GM19468 (cell line): Measurements from ENCODE around the gene UGT1A10.
"Not testable (repeated sequence)": the region's sequence is repeated elsewhere in the genome, so short reads cannot be mapped to it uniquely, and the experiment has no call there.

Experiments
- ATAC-seq: cut with Tn5 transposase; IDR thresholded peaks from one replicate; pipeline ENCODE4 v1.9.1; 2021; ENCODE audit warnings: mild to moderate bottlenecking, moderate library complexity, moderate number of reproducible peaks; ENCODE audit not compliant: unreplicated experiment; ENCODE audit errors: extremely low read depth

UGT1A10 gene

DNA sequence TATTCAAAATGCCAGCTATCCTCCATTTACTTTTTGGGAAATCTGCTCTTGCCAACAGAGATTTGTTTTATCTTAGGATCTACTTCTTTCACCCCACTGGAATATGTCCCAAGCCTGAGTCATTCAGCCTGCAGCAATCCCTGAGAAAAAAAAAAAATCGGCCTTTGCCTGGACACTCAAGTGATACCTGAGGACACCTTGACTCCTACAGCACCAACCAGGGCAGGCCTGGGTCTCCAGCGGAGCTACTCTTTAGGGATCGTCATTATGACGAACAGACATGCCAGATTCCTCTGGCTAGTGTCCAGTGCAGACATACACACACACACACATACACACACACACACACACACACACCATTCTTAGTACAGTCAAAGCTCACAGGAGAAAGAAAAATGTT, 54.2 kb downstream of the UGT1A10 start:
- ATAC-seq, result no peak

DNA sequence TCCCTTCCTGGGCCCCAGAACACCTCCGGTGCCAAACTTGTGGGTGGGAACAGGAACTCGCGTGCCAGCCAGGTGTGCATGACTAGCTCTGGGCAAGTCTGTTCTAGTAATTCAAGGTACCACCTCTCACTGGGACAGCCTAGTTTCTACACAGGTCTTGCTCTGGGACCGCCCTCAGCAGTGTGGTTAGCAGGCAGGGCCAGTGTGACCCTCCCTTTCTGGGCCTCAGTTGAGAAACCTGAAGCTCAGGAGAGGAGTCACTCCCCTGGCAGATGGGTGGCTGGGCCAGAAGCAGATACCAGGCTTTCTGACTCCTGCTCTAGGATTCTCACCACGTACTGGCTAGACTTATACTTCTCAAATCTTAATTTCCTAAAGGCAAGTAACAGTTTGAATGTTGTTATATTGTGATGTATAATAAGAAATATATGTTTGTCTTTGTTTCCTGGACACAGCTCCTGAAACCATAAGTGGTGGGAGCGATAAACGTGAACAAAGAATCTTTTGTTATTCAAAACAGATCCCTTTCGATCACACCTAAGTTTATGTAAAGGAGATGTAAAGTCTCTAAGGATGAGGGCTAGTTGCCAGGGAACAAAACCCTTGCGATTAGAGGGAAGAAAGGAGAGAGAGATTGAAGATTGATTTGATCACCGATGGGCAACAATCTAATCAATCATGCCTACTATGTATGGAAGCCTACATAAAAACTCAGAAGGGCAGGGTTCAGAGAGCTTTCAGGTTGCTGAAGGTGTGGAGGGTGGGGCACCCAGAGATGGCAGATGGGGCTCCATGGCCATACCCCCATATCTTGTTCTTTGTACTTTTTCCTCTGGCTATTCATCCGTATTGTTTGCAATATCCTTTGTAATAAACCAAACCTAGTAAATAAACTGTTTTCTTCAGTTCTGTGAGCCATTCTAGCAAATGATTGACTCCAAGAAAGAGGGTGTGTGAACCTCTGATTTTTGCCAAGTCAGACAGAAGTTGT, 55.5 kb downstream of the UGT1A10 start:
- ATAC-seq, result no peak

DNA sequence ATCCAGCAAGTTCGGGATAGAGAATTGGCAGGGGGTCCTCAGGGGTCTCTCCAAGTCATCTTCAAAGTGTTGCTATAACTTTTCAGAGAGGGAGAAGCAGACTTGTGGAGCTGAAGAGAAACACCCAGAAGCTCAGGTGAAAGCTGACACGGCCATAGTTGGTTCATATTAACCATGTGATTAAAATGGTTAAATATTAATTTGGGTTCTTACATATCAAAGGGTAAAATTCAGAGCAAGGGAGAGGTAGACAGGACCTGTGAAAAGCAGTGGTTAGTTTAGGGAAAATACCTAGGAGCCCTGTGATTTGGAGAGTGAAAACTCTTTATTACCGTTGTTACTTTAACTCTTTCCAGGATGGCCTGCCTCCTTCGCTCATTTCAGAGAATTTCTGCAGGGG, 56.4 kb downstream of the UGT1A10 start, which contains the start of gene UGT1A6:
Gene UGT1A6, plus strand, starts transcription at position 243 of the 400 bp plus-strand sequence. Its CDS starts 115 bp downstream, at position 358.
- no peak for ATAC-seq

DNA sequence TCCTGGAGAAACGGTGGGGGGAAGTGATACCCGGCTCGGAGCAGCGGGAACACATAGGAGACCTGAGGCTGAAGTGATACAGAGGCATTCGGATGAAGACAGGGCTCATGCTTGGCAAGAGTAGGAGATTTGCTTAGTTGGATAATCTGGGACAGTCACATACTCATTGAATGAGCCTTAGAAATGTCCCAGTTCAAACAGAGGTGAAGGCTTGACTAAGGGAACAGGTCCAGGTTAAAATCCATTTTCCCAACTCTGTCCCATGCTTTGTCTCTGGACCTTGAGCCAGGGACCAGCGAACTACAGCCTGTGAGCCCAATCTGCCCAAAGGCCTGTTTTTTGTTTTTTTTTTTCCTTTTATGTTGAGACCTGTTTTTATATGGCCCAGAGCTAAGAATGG, 57.7 kb downstream of the UGT1A10 start:
- ATAC-seq, result no peak

DNA sequence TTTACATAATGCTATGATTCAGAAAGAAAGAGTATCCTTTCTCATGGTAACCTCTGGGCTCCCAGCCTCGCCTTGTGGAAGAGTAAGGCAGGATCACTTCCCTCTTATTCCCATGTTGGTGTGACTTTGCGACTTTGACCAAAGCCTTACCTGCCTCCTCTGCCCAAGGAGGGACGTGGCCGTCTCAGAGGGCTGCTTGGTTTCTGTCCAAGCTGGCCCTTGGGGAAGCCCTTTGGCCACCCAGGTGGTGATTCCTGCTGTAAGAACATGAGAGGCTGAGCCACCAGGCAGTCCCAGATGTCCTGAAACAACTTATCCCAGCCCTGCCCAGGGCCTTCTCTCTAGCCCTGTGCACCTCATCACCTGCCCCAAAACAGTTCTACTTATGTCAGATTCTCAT, 62.5 kb downstream of the UGT1A10 start:
- ATAC-seq, result no peak

DNA sequence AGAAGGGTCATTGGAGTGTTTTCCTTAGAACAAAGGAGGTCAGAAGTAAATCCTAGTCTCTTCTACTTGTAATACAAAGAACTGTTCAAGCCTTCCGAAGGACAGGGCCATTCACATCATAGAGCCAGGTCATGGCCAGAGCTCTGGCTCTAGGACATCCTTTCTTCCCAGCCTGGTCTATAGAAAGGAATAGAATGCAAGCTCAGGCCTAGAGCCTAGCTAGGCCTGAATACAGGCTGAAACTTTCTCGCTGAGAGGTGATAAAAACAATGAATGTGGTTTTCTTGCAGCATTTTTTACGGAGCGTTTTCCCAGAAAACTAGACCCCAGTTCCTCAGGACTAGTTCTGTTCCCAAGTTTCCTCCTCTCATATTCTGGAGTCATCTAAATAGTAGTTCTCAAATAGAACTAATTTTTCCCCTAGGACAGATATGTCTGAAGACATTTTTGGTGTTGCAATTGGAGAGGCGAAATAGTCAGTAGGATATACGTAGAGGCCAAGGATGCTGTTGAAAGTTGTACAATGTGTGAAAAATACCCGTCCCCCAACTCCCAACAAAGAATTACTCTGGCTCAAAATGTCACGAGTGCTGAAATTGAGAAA, 63.3 kb downstream of the UGT1A10 start:
- no peak for ATAC-seq

DNA sequence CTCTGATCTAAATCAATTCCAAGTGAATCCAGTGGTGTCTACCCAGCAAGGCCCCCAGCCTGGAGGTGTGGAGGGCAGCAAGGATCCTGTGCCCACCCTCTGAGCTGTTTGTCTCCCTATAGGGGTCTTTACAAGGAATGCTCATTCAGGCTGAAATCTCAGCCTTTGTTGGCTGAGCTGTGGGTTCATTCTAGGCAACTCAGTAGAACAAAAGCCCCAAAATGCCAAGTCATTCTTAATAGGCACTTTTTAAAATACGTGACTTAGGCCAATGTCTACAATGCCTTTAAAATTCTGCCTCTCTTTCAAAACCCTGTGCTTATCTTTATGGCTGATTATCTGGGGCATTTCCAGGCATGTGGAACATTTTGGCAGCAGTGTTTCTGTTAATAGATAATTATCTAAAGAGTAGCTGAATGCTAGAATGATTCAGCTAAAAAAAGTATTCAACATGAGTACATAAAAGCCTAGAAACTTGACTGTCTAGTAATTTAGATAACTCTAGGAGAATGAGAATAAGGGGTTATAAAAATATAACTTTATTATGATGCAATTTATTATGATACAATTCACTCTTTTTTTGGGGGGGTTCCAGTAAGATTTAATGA, 63.9 kb downstream of the UGT1A10 start:
- ATAC-seq, result no peak

DNA sequence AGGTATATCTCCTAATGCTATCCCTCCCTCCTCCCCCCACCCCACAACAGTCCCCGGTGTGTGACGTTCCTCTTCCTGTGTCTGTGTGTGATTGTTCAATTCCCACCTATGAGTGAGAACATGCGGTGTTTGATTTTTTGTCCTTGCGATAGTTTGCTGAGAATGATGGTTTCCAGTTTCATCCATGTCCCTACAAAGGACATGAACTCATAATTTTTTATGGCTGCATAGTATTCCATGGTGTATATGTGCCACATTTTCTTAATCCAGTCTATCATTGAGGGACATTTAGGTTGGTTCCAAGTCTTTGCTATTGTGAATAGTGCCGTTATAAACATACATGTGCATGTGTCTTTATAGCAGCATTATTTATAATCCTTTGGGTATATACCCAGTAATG, 64.6 kb downstream of the UGT1A10 start:
- ATAC-seq, result not testable (repeated sequence)

DNA sequence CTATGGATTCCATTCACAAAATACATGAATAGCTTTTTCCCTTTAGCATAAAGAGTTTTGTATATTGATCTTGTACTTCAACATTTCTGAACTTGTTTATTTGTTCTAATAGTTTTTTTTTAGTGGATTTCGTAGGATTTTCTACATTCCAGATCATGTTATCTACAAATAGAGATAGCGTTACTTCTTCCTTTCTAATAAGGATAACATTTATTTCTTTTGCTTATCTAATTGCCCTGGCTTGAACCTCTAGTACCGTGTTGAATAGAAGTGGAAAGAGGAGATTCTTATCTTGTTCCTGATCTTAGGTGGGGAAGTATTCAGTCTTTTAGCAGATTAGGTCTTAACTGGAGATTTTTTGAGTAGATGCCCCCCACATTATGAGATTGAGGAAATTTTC, 66.0 kb downstream of the UGT1A10 start:
- no peak for ATAC-seq

DNA sequence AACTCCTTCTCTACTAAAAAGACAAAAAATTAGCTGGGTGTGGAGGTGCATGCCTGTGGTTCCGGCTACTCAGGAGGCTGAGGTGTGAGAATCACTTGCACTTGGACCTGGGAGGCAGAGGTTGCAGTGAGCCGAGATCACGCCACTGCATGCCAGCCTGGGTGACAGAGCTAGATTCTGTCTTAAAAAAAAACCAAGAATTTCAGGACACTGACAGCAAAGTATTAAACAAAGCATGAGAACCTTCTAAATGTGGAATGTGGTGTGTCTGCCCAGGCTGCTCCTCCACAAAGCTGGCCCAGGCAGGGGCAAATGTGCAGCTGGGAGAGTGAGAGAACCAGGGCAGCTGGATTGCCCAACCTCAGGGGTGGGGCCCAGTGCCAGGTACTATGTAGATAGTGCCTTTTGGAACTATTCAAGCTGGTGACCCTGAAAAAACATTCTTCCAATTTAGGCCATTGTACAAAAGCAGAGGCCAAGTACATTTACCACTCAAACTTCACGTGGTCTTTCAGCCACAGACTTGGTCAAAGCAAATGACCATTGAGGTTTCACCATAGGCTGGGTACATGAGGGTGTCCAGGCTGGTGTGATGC, 69.8 kb downstream of the UGT1A10 start:
- no peak for ATAC-seq

DNA sequence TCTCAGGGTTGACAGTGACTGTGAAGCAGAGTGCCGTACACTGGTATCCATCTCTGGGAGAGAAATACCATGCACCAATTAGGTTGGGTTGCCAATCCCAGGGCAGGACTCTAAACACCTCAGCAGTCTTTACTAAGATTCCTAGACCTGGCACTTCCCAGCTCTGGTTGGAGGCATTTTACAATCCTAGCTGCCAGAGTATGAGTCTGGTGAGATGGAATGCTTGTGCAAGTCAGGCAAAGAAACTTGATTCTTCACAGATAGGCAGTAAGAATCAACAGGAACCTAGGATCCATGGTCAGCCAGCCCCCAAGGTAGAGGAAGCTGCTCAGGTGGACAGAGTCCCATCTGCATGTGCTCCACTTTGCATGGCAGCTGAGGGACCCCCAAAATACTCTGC, 70.5 kb downstream of the UGT1A10 start:
- no peak for ATAC-seq

DNA sequence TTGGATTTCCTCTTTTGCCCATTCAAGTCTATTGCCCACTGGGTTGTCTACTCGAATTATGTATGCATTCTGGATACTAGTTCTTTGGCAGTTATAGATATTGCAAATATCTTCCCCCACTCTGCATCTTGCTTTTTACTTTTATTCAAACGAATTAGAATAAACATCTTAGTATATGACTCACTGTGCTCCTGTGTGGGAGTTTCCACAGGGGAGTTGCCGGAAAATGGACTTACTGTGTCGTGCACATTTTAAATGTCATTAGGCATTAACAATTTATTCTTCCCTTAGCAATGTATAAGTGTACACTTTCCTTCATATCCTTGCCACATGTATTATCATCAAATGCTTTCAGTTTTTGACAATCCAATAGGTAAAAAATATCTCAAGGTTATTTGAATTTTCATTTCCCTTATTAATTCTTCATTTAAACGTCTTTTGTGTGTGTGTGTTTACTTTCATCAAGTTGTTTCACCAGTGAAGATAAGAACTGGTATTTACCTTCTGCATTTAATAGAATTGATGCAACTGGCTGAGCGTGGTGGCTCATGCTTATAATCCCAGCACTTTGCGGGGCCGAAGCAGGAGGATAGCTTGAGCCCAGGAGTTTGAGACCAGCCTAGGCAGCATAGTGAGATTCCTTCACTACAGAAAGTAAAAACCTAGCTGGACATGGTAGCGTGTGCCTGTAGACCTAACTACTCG, 71.8 kb downstream of the UGT1A10 start:
- ATAC-seq, result no peak

DNA sequence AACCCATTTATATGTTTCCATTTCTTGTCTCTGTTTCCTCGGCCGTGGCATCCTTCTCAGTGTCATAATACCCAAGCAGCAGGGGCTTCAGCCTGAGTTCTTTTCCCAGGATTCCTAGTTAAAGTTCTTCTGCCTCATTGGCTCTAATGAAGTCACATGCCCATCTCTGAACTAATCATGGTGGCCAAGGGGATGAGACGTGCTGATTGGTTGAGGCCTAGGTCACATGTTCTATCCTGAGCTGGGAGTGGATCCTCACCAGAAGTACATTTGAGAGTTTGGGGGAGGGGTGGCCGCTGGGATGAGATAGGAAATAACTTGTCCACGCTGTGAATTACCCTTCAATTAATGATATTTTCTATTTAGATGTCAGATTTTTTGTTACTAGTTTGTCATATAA, 72.7 kb downstream of the UGT1A10 start:
- ATAC-seq, result no peak

DNA sequence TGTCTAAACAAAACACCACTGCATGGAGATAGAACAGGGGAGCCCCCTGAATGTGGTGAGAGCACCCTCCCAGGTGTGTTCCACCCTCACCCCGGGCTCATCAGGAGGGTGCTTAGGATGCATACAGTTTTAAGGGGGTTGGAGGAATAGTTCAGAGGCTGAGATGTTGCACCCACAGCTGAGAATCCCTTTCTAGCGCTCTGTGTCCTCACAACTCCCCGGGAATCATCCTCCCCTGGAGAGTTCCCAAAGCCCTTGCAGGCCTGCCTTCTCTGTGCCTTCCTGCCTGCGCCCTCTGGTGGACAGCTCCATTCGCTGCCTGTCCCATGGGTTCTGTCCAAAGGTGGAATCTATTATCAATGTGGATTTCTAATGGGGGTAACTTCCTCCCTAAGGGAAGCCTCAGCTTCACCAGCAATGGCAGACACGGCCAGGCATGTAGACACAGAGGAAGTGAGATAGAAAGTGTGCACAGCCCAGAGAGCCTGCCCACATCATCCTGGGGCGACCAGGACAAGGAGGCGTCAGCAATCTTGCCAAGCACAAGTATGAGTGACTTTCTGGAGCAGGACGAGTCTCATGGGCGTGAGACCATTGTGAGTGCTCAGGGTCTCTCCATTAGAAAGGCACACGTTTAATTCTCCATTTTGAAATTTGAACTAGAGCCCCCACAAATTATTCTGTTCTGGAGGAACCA, 75.2 kb downstream of the UGT1A10 start:
- no peak for ATAC-seq

DNA sequence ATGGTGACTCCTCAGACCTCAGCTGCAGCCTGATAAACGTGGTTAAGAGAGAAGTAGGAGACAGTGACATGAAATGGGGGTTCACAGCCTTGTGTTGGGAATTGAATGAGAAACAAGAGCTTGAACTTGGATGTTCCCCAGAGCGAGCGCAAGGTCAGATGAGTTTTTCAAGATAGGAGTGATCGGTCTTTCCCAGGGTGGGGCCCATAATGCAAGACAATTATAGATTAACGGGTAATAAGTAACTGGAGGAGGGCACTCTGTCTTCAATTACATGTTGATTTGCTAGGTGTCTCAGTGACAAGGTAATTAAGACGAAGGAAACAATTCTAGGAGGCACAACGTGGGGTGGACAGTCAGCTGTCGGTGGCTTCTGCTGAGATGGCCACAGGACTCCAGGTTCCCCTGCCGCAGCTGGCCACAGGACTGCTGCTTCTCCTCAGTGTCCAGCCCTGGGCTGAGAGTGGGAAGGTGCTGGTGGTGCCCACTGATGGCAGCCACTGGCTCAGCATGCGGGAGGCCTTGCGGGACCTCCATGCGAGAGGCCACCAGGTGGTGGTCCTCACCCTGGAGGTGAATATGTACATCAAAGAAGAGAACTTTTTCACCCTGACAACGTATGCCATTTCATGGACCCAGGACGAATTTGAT, 76.5 kb downstream of the UGT1A10 start, which contains the start of gene UGT1A5:
Gene UGT1A5, plus strand, starts transcription at position 297 of the 651 bp plus-strand sequence. Its CDS starts 85 bp downstream, at position 382.
- no peak for ATAC-seq

DNA sequence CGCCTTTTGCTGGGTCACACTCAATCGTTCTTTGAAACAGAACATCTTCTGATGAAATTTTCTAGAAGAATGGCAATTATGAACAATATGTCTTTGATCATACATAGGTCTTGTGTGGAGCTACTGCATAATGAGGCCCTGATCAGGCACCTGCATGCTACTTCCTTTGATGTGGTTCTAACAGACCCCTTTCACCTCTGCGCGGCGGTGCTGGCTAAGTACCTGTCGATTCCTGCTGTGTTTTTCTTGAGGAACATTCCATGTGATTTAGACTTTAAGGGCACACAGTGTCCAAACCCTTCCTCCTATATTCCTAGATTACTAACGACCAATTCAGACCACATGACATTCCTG, 77.0 kb downstream of the UGT1A10 start:
- ATAC-seq, result no peak

DNA sequence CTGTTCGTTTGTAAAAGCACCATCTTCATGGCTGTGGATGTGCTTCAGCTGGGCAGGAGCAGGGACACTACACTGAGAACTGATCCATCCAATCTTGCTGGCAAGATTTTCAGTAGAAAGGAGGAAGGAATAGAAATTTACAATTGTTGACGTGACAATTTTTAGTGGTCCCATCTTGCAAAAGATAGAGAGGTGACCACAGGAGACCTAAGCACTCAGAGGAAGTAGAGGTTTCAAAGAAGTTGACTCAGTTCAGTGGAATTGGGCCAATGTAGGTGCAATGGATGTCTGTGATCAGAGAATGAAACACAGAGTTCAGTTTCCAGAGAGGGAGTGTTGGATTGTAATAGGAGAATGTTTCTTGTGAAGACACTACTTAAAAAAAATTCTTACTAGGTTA, 77.9 kb downstream of the UGT1A10 start:
- no peak for ATAC-seq

DNA sequence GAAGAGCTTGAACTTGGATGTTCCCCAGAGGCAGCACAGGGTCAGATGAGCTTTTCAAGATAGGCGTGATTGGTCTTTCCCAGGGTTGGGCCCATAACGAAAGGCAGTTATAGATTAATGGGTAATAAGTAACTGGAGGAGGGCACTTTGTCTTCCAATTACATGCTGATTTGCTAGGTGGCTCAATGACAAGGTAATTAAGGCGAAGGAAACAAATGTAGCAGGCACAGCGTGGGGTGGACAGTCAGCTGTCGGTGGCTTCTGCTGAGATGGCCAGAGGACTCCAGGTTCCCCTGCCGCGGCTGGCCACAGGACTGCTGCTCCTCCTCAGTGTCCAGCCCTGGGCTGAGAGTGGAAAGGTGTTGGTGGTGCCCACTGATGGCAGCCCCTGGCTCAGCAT, 82.3 kb downstream of the UGT1A10 start, which contains the start of gene UGT1A4:
Gene UGT1A4, plus strand, starts transcription at position 185 of the 400 bp plus-strand sequence. Its CDS starts 85 bp downstream, at position 270.
- ATAC-seq, result no peak
